ENCODE results near the gene TPM4. TPM values are rescaled to one million over a fixed set of nuclear protein-coding genes. Genes with fewer than 3 reads are reported as not detected.

TPM4 gene
- total and polyA plus RNA-seq, 2 of the 8 experiments (the other 6 are each of a cell fraction or from before 2014, with no cell fraction given): 160 to 359 TPM

DNA sequence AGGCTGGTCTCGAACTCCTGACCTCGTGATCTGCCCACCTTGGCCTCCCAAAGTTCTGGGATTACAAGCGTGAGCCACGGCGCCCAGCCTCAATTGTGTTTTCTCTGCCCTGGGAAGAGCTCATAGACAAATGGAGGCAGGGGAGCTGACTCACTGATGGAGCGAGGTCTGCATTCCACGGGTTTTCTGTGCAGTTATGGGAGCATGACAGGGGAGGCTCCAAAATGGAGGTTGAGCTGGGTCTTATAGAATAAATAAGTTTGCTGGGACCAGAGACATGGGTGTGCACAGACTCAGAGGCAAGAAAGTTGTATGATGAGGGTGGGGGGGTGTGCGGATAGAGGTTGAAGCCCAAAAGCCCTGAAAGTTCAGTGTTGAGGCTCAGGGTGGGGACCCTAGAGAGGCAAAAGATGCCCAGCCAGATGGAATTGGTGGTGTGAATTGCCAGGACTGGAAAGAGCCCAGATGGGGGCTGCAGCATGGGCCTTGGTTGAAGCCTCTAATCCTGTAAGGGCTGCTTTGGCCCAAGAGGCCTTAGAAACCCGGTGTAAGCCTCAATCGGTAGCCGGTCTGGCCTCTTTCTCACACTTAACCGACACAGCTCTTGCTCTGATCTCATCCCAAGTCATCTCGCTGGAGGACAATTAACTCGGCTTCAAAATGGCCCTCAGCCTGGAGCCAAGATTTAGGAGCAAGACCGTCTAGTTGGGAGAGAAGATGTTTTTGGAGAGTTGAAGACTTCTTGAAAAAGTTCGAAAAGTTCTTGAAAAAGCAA lies 1.9 kb downstream of the TPM4 start (continued):
- TF ChIP-seq, protein P1, sequence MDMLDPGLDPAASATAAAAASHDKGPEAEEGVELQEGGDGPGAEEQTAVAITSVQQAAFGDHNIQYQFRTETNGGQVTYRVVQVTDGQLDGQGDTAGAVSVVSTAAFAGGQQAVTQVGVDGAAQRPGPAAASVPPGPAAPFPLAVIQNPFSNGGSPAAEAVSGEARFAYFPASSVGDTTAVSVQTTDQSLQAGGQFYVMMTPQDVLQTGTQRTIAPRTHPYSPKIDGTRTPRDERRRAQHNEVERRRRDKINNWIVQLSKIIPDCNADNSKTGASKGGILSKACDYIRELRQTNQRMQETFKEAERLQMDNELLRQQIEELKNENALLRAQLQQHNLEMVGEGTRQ (IDR thresholded peaks at IDR 0.05; ENCODE audit: low read length): no peak
- no peak for TF ChIP-seq KDM4A (IDR thresholded peaks at IDR 0.05; ENCODE audit: low read depth, low read length, severe bottlenecking)
- TF ChIP-seq JUN (IDR thresholded peaks at IDR 0.05; ENCODE audit: low read depth, low read length): no peak
- TF ChIP-seq JUND (IDR thresholded peaks at IDR 0.05; ENCODE audit: low read length): no peak
- TF ChIP-seq CREB1 (IDR thresholded peaks at IDR 0.05): no peak
- no peak for TF ChIP-seq CHD2 (IDR thresholded peaks at IDR 0.05; ENCODE audit: low read length)
- TF ChIP-seq POU5F1 (IDR thresholded peaks at IDR 0.05; ENCODE audit: low read depth, low read length): no peak
- peak; percentile 61; the same call in 1 of the 2 replicates for TF ChIP-seq TAF1 (IDR thresholded peaks at IDR 0.05; ENCODE audit: low read depth, low read length)
- no peak for TF ChIP-seq CBX8 (IDR thresholded peaks at IDR 0.05; ENCODE audit: borderline replicate concordance, low read depth, low read length)
- TF ChIP-seq RXRA (IDR thresholded peaks at IDR 0.05; ENCODE audit: insufficient read depth, low read depth, low read length): no peak
- TF ChIP-seq MAFK (IDR thresholded peaks at IDR 0.05; ENCODE audit: low read depth, low read length): no peak
- no peak for TF ChIP-seq BACH1 (IDR thresholded peaks at IDR 0.05; ENCODE audit: low read length)
- TF ChIP-seq POLR2AphosphoS5 (IDR thresholded peaks at IDR 0.05; ENCODE audit: low read depth, low read length): peak; percentile 81
- peak; percentile 34 to 89; a peak in 2 of 3 replicates for TF ChIP-seq POLR2A (IDR thresholded peaks at IDR 0.05; ENCODE audit: control extremely low read depth in 1 of 2, low read depth in 2 of 2, low read length in 2 of 2)
- no peak for TF ChIP-seq KDM5A (IDR thresholded peaks at IDR 0.05; ENCODE audit: low read length)
